ENCODE results near the gene VPS41. TPM values are rescaled to one million over a fixed set of nuclear protein-coding genes. Genes with fewer than 3 reads are reported as not detected.

Gene VPS41
- total RNA-seq, 1 donor from 2014 or later = 56.2 TPM

- DNase-seq (ENCODE audit: low read depth) = no peak
These were observed 234.5 kb downstream of the VPS41 start for GRCh38 chr7:38674513-38674912.

- peak; percentile 15 for DNase-seq (ENCODE audit: low read depth)
These were observed 235.2 kb downstream of the VPS41 start for GRCh38 chr7:38673795-38674194.

Other genes with a start within 250 kb of the VPS41 start
- gene POU6F2, start 68.7 kb upstream of the VPS41 start, total RNA-seq = 0.11 TPM in 1 of 2 replicates, not detected in the other